ENCODE data around the gene RUFY1.

DNA sequence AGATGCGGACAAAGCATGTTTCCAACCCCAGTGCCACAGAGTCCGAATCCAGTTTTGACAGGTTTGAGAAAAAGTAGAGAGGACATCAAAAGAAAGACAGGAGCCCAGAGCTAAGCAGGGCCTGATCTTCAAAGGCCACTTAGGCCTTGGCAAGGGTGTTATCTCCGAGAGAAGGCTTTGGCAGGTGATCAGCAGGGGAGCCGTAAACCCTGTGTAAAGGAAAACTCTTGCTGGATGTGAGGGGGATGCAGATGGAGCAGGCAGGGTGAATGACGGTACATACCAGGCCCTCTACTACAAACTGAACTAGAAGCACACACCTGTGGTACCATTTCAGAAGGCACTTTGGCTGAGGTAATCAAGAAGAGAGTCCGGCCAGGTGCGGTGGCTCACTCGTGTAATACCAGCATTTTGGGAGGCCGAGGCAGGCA, 74.5 kb downstream of the RUFY1 start:
- TF ChIP-seq, protein P1, sequence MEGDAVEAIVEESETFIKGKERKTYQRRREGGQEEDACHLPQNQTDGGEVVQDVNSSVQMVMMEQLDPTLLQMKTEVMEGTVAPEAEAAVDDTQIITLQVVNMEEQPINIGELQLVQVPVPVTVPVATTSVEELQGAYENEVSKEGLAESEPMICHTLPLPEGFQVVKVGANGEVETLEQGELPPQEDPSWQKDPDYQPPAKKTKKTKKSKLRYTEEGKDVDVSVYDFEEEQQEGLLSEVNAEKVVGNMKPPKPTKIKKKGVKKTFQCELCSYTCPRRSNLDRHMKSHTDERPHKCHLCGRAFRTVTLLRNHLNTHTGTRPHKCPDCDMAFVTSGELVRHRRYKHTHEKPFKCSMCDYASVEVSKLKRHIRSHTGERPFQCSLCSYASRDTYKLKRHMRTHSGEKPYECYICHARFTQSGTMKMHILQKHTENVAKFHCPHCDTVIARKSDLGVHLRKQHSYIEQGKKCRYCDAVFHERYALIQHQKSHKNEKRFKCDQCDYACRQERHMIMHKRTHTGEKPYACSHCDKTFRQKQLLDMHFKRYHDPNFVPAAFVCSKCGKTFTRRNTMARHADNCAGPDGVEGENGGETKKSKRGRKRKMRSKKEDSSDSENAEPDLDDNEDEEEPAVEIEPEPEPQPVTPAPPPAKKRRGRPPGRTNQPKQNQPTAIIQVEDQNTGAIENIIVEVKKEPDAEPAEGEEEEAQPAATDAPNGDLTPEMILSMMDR (IDR thresholded peaks at IDR 0.05; ENCODE audit: borderline replicate concordance, extremely low read depth, low read length, poor library complexity, severe bottlenecking), result no peak
- TF ChIP-seq EZH2 (IDR thresholded peaks at IDR 0.05; ENCODE audit: borderline replicate concordance, low read depth, low read length, severe bottlenecking), result no peak

All from DND-41 (cell line).